Activated naive CD8-positive, alpha-beta T cell (primary cell): Measurements from ENCODE around the gene C17orf78.
"Not testable (repeated sequence)": the region's sequence is repeated elsewhere in the genome, so short reads cannot be mapped to it uniquely, and the experiment has no call there.

Source experiments
- H3K27ac Mint-ChIP-seq: one replicate; pipeline ENCODE4 v1.8.0; 2021; ENCODE audit warnings: mixed read lengths
- H3K27me3 Mint-ChIP-seq: one replicate; pipeline ENCODE4 v1.8.0; 2021; ENCODE audit warnings: mixed read lengths
- H3K36me3 Mint-ChIP-seq: one replicate; pipeline ENCODE4 v1.8.0; 2021; ENCODE audit warnings: mixed read lengths
- H3K4me1 Mint-ChIP-seq: one replicate; pipeline ENCODE4 v1.8.0; 2021; ENCODE audit warnings: low read depth, mixed read lengths
- H3K4me3 Mint-ChIP-seq: one replicate; pipeline ENCODE4 v1.8.0; 2021; ENCODE audit warnings: mild to moderate bottlenecking, mixed read lengths
- H3K9me3 Mint-ChIP-seq: one replicate; pipeline ENCODE4 v1.8.0; 2021; ENCODE audit warnings: low read depth, mixed read lengths

C17orf78 gene

DNA sequence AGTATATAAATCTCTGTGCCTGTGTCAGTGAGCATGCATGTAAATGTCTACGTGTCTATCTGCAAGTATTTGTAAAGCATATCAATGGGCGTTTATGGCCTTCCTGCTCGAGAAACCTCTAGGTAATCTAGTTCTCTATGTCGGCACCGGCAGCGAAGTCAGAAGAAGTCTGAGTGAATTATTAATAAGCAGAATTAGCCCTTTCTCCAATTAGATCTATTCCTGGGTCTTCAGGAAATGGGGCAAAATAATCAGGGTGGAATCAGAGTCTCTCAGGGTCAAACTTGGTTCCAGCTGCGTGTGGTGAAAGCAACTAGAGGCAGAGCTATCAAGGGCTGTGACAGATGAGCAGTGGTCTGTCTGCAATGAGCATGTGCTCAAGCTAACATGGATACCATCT lies at the start of gene C17orf78:
C17orf78 (plus strand) TSS at position 280 of the 400 bp plus-strand sequence; CDS start at position 388, 108 bp downstream.
- Mint-ChIP-seq H3K9me3 (no peaks in the 10 kb centered on the region), H3K36me3 (no peaks in the 10 kb centered on the region), H3K4me1 (peaks cover 4% of the 10 kb centered on the region), H3K4me3 (no peak within 1 kb of the TSS), H3K27me3 (no peaks in the 10 kb centered on the region), H3K27ac (no peak within 1 kb of the TSS)

GRCh38 chr17:37327341-37328090 lies 48.3 kb upstream of the C17orf78 start:
- Mint-ChIP-seq H3K27me3 (no peaks in the 10 kb centered on the region), H3K4me1 (no peaks in the 10 kb centered on the region), H3K27ac (no peak overlapping the region), H3K9me3 (no peaks in the 10 kb centered on the region), H3K36me3 (peaks cover 8% of the 10 kb centered on the region), H3K4me3 (no peak overlapping the region)

DNA sequence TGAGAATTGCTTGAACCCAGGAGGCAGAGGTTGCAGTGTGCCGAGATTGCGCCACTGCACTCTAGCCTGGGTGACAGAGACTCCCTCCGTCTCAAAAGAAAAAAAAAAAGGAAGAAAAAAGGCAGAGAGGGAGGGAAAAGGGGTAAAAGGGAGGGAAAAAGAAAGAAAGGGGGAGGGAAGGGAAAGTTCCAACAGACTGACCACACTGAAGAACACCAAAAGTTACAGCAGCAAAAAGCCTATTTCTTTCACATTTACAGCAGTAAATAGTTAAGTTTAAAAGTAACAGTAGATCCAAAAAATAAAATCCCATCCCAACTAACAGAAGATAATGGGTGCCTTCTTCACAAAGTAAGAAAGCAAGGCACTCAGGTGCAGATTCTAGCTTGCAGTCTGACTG lies 36.9 kb upstream of the C17orf78 start:
- no peak overlapping the region for H3K27ac Mint-ChIP-seq
- H3K36me3 Mint-ChIP-seq, result peaks cover 9% of the 10 kb centered on the region

GRCh38 chr17:37339321-37339720 lies 36.5 kb upstream of the C17orf78 start:
- no peak overlapping the region for H3K27ac Mint-ChIP-seq
- H3K36me3 Mint-ChIP-seq, result peaks cover 9% of the 10 kb centered on the region
- H3K27me3 Mint-ChIP-seq, result no peaks in the 10 kb centered on the region
- no peaks in the 10 kb centered on the region for H3K9me3 Mint-ChIP-seq
- no peaks in the 10 kb centered on the region for H3K4me1 Mint-ChIP-seq
- H3K4me3 Mint-ChIP-seq, result no peak overlapping the region

More for the DNA sequence above, 36.9 kb upstream of the C17orf78 start:
- Mint-ChIP-seq H3K4me1 (no peaks in the 10 kb centered on the region), H3K27me3 (no peaks in the 10 kb centered on the region), H3K9me3 (no peaks in the 10 kb centered on the region), H3K4me3 (no peak overlapping the region)

DNA sequence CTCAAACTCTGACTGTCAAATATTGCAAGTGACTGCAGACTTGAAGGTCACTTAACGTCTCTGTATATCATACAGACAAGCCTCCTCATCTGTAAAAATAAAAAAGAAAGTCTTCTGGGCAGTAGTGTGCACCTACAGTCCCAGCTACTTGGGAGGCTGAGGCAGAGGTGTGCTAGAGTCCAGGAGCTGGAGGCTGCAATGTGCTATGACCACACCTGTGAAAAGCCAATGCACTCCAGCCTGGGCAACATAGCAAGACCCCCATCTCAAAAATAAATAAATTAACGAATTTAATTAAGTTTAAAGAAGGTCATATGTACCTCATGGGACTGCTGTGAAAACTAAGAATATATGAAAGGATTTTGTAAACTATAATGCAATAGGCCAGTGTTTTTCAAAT lies 35.0 kb upstream of the C17orf78 start:
- peaks cover 14% of the 10 kb centered on the region for H3K36me3 Mint-ChIP-seq
- peaks cover 2% of the 10 kb centered on the region for H3K4me1 Mint-ChIP-seq
- H3K9me3 Mint-ChIP-seq, result no peaks in the 10 kb centered on the region
- H3K27me3 Mint-ChIP-seq, result no peaks in the 10 kb centered on the region
- no peak overlapping the region for H3K4me3 Mint-ChIP-seq
- no peak overlapping the region for H3K27ac Mint-ChIP-seq

DNA sequence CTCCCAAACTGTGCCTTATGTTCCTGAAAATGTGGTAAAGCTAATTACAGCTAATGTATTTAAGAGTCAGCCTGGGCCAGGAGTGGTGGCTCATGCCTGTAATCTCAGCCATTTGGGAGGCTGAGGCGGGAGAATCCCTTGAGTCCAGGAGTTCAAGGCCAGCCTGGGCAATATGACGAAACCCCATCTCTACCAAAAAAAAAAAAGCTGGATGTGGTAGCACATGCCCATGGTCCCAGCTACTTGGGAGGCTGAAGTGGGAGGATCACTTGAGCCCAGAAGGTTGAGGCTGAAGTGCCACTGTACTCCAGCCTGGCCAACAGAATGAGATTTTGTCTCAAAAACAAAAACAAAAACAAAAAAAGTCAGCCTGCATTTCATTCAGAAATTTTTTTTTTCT lies 33.2 kb upstream of the C17orf78 start:
- Mint-ChIP-seq H3K27me3 (no peaks in the 10 kb centered on the region), H3K36me3 (peaks cover 18% of the 10 kb centered on the region), H3K4me1 (peaks cover 2% of the 10 kb centered on the region), H3K4me3 (no peak overlapping the region), H3K9me3 (no peaks in the 10 kb centered on the region), H3K27ac (no peak overlapping the region)

- Mint-ChIP-seq H3K9me3 (no peaks in the 10 kb centered on the region), H3K4me3 (no peak overlapping the region), H3K27ac (no peak overlapping the region), H3K27me3 (no peaks in the 10 kb centered on the region), H3K4me1 (peaks cover 2% of the 10 kb centered on the region), H3K36me3 (peaks cover 14% of the 10 kb centered on the region)
Observed at GRCh38 chr17:37344519-37344918, 31.3 kb upstream of the C17orf78 start.

GRCh38 chr17:37346863-37347402 lies 28.9 kb upstream of the C17orf78 start:
- H3K27me3 Mint-ChIP-seq, H3K4me3 Mint-ChIP-seq, H3K9me3 Mint-ChIP-seq, H3K4me1 Mint-ChIP-seq, H3K27ac Mint-ChIP-seq: not testable (repeated sequence)
- H3K36me3 Mint-ChIP-seq, result peaks cover 11% of the 10 kb centered on the region

DNA sequence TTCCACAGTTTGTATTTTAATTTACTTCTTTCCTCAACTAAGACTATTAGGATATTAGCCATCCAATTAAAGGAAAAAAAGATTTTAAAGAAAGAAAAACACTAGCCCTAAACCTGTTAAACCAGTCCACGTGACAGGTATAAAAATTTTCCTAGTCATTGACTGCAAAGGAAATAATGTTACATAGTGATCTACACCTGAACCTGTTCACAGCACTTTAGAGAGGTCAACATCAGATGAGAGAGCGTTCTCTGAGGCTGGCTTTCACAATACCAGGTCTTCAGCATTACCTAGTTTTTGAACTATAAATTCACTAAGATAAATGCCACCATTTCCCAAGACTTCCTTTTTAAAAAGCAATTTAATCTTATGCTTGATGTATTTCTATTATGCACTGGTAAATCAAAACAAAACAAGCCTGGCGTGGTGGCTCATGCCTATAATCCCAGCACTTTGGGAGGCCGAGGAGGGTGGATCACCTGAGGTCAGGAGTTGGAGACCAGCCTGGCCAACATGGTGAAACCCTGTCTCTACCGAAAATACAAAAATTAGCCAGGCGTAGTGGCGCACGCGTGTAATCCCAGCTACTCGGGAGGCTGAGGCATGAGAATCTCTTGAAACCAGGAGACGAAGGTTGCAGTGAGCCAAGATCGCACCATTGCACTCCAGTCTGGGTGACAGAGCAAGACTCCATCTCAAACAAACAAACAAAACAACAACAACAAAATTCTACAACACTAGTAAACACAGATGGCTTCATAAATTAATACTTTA lies 18.8 kb upstream of the C17orf78 start:
- H3K9me3 Mint-ChIP-seq, H3K27me3 Mint-ChIP-seq, H3K36me3 Mint-ChIP-seq, H3K27ac Mint-ChIP-seq: not testable (repeated sequence)
- H3K4me1 Mint-ChIP-seq, result peaks cover 22% of the 10 kb centered on the region
- H3K4me3 Mint-ChIP-seq, result peak overlapping the region; percentile 97

GRCh38 chr17:37358098-37358829 lies 17.5 kb upstream of the C17orf78 start:
- H3K36me3 Mint-ChIP-seq, result peaks cover 4% of the 10 kb centered on the region
- peak overlapping the region; percentile 97 for H3K4me3 Mint-ChIP-seq
- peaks cover 19% of the 10 kb centered on the region for H3K4me1 Mint-ChIP-seq
- H3K27me3 Mint-ChIP-seq, result no peaks in the 10 kb centered on the region
- H3K9me3 Mint-ChIP-seq, result no peaks in the 10 kb centered on the region
- H3K27ac Mint-ChIP-seq, result peak overlapping the region; percentile 86

DNA sequence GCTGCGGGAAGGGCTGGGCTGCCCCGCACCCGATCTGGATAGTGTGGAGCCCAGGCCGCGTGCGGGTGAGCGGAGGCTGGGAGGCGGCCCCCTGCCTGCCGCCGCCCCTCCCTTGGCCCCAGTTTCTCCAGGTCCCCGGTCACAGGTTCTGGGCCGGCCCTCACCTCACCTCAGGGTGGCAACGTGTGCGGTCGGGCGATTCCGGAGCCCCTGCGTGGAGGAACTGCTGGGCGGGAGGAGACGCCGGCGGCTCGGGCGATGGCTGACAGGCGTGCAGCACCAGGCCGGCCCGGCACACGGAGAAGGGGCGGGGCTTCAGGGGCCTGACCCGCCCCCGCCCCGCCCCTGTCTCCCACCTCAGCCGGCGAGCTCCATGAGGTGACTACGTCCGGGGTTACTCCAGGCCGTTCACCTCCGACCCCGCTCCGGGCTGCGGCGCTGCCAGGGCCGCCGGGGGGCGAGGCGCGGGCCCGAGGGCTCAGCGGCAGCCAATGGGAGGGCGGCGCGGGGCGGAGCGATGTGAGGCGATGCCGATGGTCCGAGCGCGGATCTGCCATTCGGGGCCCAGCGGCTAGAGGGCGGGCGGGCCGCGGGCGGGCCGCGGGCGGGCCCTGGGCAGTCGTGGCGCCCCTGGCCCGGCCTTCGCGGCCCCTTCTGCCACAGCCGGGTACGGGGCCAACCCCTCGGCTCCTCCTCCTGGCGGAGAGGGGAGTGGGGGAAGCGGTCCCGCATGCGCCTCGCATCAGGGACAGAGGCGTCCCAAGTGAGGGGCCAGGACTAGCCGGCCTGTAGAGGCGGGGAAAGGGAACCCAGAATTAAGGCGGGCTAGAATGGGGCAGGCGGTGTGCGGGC lies 16.7 kb upstream of the C17orf78 start:
- H3K4me1 Mint-ChIP-seq, result peaks cover 19% of the 10 kb centered on the region
- no peaks in the 10 kb centered on the region for H3K27me3 Mint-ChIP-seq
- peak overlapping the region; percentile 97 for H3K4me3 Mint-ChIP-seq
- H3K9me3 Mint-ChIP-seq, result no peaks in the 10 kb centered on the region
- H3K36me3 Mint-ChIP-seq, result peaks cover 4% of the 10 kb centered on the region
- peak overlapping the region; percentile 86 for H3K27ac Mint-ChIP-seq

DNA sequence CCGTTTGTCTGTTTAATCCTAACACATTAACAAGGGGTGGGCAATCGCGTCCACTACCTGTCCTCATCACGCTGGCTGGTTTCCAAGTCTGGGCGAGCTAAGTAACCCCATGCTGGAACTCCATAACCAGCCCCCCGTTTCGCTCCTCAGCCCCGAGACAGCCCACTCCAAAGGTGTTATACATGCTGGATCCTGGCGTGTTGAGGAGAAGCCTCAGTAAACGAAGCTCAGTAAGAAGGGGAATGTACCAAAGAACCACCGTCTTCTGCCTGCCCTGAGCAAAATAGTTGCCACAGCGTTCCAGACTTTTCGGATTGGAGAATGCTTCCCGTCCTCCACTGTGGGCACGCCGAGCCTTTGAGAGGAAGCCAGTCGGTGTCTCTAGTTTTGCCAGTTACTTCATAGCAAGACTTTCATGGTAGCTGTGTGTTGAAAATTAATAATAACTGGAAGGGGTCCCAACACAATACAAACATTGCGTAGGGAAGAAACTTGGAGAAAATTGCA lies 16.1 kb upstream of the C17orf78 start:
- Mint-ChIP-seq H3K4me1 (peaks cover 19% of the 10 kb centered on the region), H3K4me3 (peak overlapping the region; percentile 79), H3K27me3 (no peaks in the 10 kb centered on the region), H3K9me3 (no peaks in the 10 kb centered on the region), H3K36me3 (peaks cover 4% of the 10 kb centered on the region), H3K27ac (peak overlapping the region; percentile 47)

GRCh38 chr17:37360632-37361031 lies 15.2 kb upstream of the C17orf78 start:
- no peaks in the 10 kb centered on the region for H3K27me3 Mint-ChIP-seq
- no peak overlapping the region for H3K27ac Mint-ChIP-seq
- H3K36me3 Mint-ChIP-seq, result peaks cover 4% of the 10 kb centered on the region
- H3K4me1 Mint-ChIP-seq, result peaks cover 19% of the 10 kb centered on the region
- H3K9me3 Mint-ChIP-seq, result no peaks in the 10 kb centered on the region
- H3K4me3 Mint-ChIP-seq, result no peak overlapping the region

DNA sequence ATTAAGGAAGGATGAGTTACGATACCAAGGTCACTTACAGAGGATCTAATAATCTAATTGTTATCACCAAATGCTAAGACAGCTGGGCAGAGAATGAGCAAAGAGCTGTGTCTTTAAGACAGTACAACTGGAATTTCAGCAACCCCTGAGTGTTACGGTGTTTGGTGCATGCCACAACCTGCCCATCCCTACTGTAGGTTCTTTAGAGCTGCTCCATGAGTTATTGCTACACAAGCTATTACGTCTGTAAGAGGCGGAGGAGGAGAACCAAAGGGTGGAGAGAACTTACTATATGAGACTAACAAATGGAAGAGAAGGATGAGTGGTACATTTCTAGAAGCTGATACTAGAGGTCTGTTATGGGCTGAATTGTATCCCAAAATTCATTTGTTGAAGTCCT lies 14.2 kb upstream of the C17orf78 start:
- no peak overlapping the region for H3K4me3 Mint-ChIP-seq
- H3K36me3 Mint-ChIP-seq, result peaks cover 4% of the 10 kb centered on the region

More for the DNA sequence above, 14.2 kb upstream of the C17orf78 start:
- H3K27ac Mint-ChIP-seq, result no peak overlapping the region
- H3K27me3 Mint-ChIP-seq, result no peaks in the 10 kb centered on the region
- no peaks in the 10 kb centered on the region for H3K9me3 Mint-ChIP-seq
- H3K4me1 Mint-ChIP-seq, result peaks cover 19% of the 10 kb centered on the region
